Stimulated activated CD4-positive, alpha-beta T cell treated with anti-CD3 and anti-CD28 coated beads, Interleukin-1b, Interleukin-23, amount 100 ng/mL, for 1 hour (primary cell): ENCODE measurements around the gene SKP1.
A peak's percentile ranks its signal among the peaks of the same experiment; 100 is the strongest.

ENCODE experiments used
- DNase-seq, 2 donors: peaks; one replicate each; pipeline ENCODE4 v3.0.0-alpha.2; 2020; ENCODE audit warnings: low read depth in 2 of 2

SKP1 gene

GRCh38 chr5:134143944-134144941 is 32.5 kb downstream of the SKP1 start:
- no peak for DNase-seq

DNA sequence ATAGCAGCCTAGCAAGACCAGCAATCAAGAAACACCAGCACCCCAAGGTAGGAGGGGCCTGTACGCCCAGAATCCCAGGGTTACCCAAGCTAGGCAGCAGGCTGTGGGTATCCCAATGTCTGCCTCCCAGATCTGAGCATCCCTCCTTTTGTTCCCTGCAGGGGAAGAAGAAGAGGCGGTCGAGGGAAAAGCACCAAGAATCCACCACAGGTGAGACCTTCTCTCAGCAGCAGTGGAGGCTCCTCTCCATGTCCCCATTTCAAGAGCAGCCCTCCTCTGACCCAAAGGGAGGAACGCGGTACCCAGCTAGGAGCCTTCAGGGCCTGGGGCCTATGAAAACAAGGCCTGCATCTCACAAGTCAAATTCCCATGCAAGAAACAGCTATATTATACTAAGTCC is 33.3 kb downstream of the SKP1 start:
- no peak for DNase-seq

- DNase-seq, result no peak
Observed at GRCh38 chr5:134142806-134143205, 33.9 kb downstream of the SKP1 start.

DNA sequence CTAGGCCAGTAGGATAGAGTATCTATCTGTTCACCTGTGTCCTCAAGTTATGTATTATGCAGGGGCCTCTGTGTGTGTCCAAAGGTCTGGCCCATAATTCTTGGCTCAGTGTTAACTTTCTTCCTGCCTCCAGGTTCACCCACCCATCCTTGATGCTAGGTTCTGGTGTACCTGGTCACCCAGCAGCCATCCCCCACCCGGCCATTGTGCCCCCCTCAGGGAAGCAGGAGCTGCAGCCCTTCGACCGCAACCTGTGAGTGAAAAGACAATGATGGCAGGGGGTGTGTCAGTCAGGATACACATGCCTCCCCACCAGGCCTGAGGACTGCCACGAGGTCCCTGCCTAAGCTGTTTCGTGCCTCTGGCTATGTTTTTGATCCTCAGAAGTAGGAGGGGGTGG is 34.7 kb downstream of the SKP1 start:
- no peak for DNase-seq

DNA sequence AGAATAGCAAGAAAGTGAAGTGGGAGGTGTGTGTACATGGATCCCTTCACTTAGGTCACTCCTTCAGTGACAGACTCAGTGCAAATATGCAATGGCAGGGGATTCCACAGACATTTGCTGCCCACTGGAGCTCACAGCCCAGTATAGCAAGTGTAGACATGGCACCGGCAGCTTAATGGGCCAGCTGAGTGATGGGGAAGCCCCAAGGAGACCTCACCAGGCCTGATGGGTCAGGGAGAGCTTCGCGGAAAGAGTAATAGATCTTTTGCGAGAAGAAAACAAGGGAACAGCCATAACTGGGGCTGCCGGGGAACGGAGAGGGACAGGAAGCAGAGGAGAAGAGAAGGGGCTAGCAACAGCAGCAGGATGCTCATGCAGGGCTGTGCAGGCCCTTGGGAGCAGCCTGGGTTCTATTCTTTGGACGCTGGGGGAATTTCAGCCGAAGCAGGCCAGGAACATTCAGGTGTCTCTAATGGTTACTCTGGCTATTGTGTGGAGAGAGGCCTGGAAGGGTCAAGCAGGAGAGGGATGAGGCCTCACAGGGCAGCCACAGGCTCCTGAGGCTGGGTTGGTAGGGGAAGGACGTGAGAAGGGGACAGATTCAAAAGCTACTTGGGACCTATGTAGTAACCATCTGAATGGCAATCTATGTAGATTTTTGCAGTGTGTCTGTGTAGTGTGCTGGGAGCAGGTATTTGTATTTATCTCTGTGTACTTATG is 35.3 kb downstream of the SKP1 start:
- no peak for DNase-seq

- DNase-seq, result peak in 1 of 2 donors; percentile 43
Observed at GRCh38 chr5:134140530-134141201, 36.1 kb downstream of the SKP1 start.

GRCh38 chr5:134139891-134140469 is 36.8 kb downstream of the SKP1 start:
- no peak for DNase-seq

GRCh38 chr5:134139377-134139851 is 37.3 kb downstream of the SKP1 start:
- no peak for DNase-seq

GRCh38 chr5:134138416-134139376 is 38.1 kb downstream of the SKP1 start:
- peak in 1 of 2 donors; percentile 42 for DNase-seq

DNA sequence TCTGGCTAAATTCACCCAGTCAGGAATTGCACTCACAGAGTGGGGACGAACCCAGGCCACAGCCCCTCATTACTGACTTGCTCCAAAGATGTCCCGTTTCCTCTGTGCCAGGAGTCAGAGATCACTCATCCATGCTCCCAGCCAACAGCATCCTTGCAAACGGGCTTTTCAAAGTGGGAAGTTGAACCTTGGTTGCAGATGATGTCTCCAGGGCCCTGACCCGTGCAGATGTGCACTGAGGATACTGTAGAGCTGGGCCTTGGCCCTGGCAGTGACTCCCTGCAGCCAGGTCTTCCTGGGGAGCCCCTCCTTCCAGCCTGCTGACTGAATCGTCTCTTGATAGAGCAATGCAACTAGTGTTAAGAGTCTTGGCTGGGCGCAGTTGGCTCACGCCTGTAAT is 40.0 kb downstream of the SKP1 start:
- DNase-seq, result no peak

DNA sequence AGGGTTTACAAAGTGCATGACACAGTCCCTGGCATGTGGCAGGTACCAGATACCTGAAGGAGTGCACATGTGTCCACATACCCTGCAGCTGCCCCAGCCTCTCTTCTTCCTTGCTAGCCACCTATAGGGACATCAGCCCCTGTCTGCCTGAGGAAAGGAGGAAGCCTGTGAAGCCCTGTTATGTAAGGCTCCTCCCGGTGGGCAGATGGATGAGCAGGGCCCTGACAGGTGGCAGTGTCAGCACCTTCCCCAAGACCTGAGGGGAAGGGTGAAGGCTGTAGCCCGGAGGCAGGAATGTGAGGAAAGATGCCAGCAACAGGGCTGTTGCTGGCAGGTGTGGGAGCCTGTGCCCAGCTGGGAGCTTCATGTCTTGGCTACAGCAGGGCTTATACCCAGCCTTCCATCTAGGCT is 40.5 kb downstream of the SKP1 start:
- DNase-seq, result no peak

DNA sequence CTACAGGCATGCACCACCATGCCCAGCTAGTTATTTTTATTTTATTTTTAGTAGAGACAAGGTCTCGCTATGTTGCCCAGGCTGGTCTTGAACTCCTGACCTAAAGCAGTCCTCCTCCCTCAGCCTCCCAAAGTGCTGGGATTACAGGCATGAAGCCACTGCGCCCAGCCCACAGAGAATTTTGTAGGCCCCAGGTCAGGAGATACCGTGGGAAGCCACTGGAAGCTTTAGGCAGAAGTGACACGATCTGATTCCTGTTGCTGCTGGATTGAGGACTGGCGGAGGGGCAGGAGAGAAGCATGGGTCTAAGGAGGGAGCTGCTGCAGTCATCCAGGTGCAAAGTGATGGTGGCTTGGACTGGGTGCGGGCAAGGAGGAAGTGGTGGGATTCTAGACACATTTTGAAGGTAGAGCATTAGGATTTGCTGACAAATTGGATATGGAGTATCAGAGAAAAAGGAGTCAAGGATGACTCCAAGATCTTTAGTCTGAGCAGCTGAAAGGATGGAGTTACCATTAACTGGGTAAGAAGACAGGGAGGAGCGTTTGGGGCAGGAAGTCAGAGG is 41.6 kb downstream of the SKP1 start:
- no peak for DNase-seq

DNA sequence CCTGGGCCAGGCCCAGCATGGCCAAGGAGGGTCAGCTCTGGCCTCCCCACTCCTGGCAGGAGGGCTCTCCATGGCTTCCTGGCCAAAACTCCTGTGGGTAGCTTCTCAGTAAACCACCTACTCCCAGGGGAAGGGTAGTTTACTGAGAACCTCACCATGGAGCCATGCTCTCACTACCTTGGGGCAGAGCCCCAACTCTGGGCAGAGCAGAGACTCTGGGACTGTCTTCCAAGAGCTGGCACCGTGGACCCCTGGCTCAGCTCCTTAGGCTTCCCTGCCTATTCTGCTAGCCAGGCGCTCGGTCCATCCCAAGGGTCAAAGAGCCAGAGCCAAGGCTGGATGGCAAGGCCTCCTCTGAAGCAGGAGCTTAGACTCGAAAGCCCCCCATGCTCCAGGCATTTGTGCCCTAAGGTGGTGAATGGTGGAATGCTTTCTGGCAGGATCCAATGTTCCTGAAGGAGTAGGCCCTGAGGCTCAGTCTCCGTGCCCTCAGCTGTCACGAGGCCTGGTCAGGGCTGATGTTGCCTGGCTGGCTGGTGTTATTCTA is 42.7 kb downstream of the SKP1 start:
- no peak for DNase-seq

DNA sequence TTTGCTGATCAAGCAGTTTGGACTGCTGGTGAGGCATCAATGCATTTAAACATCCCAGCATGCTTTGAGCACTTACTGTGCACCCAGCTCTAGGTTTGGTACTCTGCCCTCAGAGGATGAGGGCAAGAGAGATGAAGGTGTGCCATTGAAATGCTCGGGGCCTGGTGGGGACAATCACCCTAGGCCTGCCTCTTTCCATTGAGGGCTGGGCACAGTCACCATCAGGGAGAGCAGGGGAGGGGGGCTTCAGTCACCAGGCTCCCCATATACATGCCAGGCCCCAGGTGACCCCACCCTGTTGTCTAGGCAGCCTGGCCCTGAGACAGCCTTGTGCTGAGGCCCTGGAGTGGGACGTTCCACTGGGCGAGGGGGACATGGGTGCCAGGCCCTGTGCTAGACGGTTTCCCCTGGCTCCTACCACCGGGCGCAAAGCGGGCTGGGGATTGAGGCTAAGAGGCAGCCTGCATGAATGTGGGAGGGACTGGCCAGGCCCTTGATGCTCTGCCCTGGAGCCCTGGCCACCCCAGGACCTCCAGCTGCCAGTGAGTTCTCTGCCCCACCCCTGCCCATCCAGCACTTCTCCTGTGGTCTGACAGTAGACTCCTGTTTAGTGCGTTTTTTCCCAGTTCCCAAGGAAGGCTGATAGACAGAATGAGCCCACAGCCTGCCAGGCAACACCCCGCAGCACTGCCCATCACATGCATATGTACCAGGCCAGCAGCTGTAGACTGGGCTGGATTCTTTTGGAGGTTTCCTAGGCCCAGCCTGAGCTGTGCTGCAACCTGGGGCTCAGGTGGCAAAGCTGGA is 43.4 kb downstream of the SKP1 start:
- no peak for DNase-seq

GRCh38 chr5:134132372-134133187 is 44.2 kb downstream of the SKP1 start:
- peak in 1 of 2 donors; percentile 57 for DNase-seq

DNA sequence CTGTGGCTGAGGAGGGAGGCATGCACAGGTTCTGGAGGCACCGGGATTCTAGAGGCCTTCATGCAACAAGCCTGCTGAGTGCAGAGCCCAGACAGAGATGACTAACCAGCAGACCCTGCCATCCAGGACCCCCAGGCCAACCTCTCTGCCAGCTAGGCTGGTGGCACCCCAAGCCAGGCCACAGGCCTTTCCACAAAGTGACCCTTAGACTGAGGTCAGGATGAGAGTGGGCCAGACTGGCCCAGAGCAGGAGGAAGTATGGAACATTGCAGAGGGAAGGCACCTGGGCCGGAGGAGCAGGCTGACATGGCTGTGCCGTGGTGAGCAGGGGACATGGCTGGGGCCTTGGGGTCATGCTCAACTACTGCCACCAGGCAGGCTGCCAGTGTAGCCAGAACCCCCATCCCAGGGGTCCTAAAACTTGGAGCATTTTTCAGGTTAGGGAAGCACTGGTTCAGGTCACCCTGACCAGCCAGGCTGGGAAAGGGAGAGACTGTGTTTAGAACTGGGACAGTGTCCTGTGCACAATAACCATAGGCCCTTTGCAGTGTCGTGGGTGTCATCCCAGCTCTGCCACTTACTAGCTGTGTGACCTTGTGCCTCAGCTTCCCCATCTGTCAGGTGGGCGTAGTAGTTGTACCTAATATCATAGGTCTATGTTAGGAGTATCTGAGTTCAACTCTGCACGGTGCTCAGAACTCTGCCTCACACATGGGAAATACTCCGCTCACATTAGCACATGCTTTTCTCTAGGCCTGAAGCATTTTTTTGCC is 45.0 kb downstream of the SKP1 start:
- no peak for DNase-seq

DNA sequence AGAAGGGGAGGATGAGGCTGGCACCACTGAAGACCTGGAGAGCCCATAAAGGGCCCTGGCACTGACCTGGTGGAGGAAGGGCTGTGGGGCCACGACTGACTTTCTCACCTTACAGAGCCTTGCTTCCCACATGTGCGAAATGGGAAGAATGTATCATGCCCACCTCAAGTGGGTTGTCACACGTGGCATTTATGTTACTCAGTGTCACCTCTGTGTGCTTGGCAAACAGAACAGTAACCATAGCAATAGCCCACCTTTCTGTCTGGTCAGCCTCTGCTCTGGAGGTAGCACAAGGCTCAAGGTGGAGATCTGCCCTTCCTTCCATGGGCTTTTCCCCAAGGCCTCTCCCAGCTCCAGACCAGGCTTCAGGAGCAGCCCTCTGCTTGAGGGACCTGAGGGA is 45.6 kb downstream of the SKP1 start:
- DNase-seq, result no peak
